ENCODE data around the gene OXT. TPM values are rescaled to one million over a fixed set of nuclear protein-coding genes. Genes with fewer than 3 reads are reported as not detected.

Gene OXT
- total and polyA plus RNA-seq, 8 donors: 0.38 TPM; not detected in 7

DNA sequence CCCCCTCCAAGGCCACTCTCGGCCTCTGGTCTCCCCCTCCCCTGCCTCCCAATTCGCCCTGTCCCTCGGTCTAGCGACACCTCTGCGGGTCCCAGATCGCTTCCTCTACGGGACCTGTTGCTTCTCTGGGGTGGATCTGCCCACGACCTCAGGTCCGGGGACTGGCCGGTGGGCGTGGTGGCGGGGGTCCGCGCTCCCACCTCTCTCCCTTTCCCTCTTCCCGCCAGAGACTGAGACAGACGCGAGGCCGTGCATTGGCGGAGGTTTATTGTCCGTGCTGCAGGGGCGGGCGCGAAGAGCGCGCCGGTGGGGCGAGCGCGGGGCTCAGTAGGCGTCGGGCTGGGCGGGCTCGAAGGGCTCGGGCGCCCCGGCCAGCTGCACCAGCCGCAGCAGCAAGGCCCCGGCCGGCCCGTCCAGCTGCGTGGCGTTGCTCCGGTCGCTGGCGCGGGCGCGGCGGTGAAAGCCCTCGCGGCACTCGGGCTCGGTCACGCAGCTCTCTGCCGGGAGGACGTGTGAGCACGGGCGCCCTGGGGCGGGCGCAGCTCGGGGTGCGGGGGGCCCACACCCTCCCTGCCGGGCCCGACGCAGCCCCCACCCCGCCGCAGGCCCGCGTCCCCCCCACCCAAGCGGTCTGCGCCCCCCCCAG, 11.0 kb downstream of the OXT start:
- no peak for FAIRE-seq
- ATAC-seq: peak in 3 of 4 donors; percentile 25 to 66 (median 52)
- H3K36me3 ChIP-seq: no peaks in the 10 kb centered on the region
- WGBS, 2 donors: 7 to 12% methylated on average over 35 to 71 of the region's 71 CpGs
- no peaks in the 10 kb centered on the region for H3K27me3 ChIP-seq
- intact Hi-C loops (cut with DNase I): no loop called here
- DNase-seq: peak in 1 of 6 donors; percentile 68
- H3K4me1 ChIP-seq: no peaks in the 10 kb centered on the region
- no peaks in the 10 kb centered on the region for H3K9me3 ChIP-seq
- H3K27ac ChIP-seq: no peak overlapping the region
- peak overlapping the region in 2 of 4 donors; percentile 26 to 40 for H3K4me3 ChIP-seq
- no peak for TF ChIP-seq CTCF (IDR thresholded peaks at IDR 0.05)

- no peak for TF ChIP-seq CTCF (IDR thresholded peaks at IDR 0.05)
- DNase-seq: no peak
- intact Hi-C loops (cut with DNase I): no loop called here
- WGBS, 2 donors: 21 to 37% methylated on average over 39 to 76 of the region's 76 CpGs
- ATAC-seq: peak in 2 of 4 donors; percentile 51 to 59
- no peaks in the 10 kb centered on the region for H3K9me3 ChIP-seq
- peak overlapping the region in 2 of 4 donors; percentile 26 to 40 for H3K4me3 ChIP-seq
- H3K4me1 ChIP-seq: no peaks in the 10 kb centered on the region
- H3K36me3 ChIP-seq: no peaks in the 10 kb centered on the region
- no peak overlapping the region for H3K27ac ChIP-seq
- FAIRE-seq: no peak
- H3K27me3 ChIP-seq: no peaks in the 10 kb centered on the region
Measured at GRCh38 chr20:3082955-3083952, 11.8 kb downstream of the OXT start.

DNA sequence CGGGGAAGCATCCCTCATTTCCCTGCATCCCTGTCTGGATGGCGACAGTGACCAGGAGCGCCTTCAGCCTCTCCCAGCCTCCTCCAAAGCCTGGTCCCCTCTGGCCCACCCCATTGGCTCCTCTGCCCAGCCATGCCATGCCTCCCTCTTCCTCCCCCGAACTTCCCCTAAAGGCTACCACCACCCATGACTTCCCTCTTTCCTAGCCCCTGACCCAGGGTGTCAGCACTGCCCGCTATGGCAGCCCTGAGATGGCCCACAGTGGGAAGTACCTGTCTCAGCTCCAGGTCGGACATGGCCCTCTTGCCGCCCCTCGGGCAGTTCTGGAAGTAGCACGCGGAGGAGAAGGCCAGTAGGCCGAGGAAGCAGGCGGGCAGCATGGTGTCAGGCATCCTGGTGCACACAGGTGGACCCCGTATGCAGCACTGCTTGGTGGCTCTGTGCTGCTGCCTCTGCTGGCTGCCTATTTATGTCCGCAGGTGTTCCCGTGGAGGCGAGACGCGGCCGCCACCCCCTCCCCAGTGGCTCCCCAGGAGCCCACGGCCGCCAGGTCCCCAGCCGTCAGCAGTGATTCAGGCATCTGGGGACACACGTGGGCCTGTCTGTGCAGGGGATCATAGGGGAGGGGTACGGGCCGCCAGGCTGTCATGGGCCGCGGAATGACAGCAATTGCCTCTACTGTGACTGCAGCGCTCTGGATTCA, 13.0 kb downstream of the OXT start, which contains the start of gene AVP:
Gene AVP, minus strand, starts transcription at position 442 of the 703 bp plus-strand sequence. Its CDS starts 50 bp downstream, at position 392.
- Histone ChIP-seq H3K36me3 (no peaks in the 10 kb centered on the region), H3K27ac (no peak within 1 kb of the TSS), H3K4me1 (no peaks in the 10 kb centered on the region), H3K9me3 (no peaks in the 10 kb centered on the region), H3K27me3 (no peaks in the 10 kb centered on the region), H3K4me3 (no peak within 1 kb of the TSS)
- no peak for DNase-seq
- no peak for FAIRE-seq
- intact Hi-C loops (cut with DNase I): no loop called here
- ATAC-seq: peak in 1 of 4 donors; percentile 38
- no peak for TF ChIP-seq CTCF (IDR thresholded peaks at IDR 0.05)
- 83 to 86% methylated on average over 28 of the region's 28 CpGs for WGBS, 2 donors

DNA sequence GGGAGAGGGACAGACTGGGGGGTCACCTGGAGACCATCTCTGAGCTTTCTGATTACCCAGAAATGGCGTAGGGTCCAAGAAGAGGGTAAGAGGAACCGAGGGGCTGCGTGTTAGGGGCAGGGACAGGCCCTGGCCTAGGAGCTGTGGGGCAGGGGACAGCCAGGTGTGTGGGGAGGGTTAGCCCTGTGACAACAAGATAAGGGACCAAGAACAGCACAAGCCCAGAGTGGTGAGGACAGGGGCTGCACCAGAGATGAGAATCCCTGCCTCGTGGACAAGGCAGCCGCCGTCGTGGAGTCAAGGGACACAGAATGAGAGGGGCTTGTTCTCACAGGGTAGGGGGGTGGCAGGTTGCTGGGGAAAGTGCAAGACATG, 13.6 kb downstream of the OXT start:
- DNase-seq (no peak), FAIRE-seq (no peak), ATAC-seq (no peak)
- Histone ChIP-seq H3K27ac (no peak overlapping the region), H3K36me3 (no peaks in the 10 kb centered on the region), H3K27me3 (no peaks in the 10 kb centered on the region), H3K4me1 (no peaks in the 10 kb centered on the region), H3K4me3 (no peak overlapping the region), H3K9me3 (no peaks in the 10 kb centered on the region)
- intact Hi-C loops (cut with DNase I): no loop called here
- no peak for TF ChIP-seq CTCF (IDR thresholded peaks at IDR 0.05)
- WGBS, 2 donors: 84 to 87% methylated on average over 7 of the region's 7 CpGs

All from pancreas (tissue), 10 donors.